ENCODE results near the gene PSEN1. TPM values are rescaled to one million over a fixed set of nuclear protein-coding genes. Genes with fewer than 3 reads are reported as not detected.

The PSEN1 gene
- polyA plus RNA-seq, 4 donors, result 24.4 to 138 (median 35.4) TPM

DNA sequence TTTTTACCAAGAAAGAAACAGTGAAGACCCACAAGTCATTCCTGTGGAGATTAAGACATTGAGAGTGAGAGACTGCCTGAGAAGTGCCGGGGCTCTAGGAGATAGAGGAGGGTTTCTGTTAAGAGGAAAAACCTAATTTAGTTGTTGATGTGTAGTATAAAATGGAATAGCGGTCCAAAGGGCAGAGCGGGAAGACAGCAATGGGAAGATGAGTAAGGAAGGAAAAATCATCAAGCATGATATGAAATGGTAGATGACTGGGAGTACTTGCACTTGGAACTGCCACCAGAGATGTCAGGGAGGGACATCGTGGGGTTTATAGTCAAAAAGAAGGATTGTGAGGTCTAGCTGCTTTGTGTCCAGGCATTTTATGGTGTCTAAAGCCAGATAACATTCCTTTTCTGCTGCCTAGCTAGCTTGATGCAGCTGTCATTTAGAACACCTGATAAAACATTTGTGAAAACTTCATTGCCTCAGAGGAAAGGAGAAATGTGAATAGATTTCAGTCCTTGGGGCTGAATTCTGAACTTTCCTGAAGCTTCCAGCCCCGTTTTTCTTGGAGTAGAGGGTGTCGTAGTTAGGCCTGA is 20.1 kb upstream of the PSEN1 start:
- FAIRE-seq (no peak), DNase-seq (peak in 1 of 2 donors; percentile 24)
- Histone ChIP-seq H3K36me3 (ENCODE audit: control insufficient read depth in 3 of 3, insufficient read depth in 2 of 3, low read depth in 1 of 3, low read length in 3 of 3) (peaks cover 9 to 37% (median 33%) of the 10 kb centered on the region in 3 donors), H3K27ac (ENCODE audit: low read depth in 1 of 3, low read length in 2 of 3) (no peak overlapping the region), H3K9me3 (ENCODE audit: control insufficient read depth in 2 of 2, insufficient read depth in 1 of 2, low read depth in 1 of 2, low read length in 1 of 2) (no peaks in the 10 kb centered on the region), H3K4me1 (ENCODE audit: control insufficient read depth in 3 of 3, insufficient read depth in 2 of 3, low read depth in 1 of 3, low read length in 2 of 3) (no peaks in the 10 kb centered on the region), H3K27me3 (ENCODE audit: control insufficient read depth in 3 of 3, insufficient read depth in 3 of 3, low read length in 3 of 3) (no peaks in the 10 kb centered on the region), H3K4me3 (ENCODE audit: low read depth in 1 of 3, low read length in 3 of 3) (no peak overlapping the region)
- 72 to 85% (median 81%) methylated on average over 6 of the region's 6 CpGs for WGBS, 3 donors

DNA sequence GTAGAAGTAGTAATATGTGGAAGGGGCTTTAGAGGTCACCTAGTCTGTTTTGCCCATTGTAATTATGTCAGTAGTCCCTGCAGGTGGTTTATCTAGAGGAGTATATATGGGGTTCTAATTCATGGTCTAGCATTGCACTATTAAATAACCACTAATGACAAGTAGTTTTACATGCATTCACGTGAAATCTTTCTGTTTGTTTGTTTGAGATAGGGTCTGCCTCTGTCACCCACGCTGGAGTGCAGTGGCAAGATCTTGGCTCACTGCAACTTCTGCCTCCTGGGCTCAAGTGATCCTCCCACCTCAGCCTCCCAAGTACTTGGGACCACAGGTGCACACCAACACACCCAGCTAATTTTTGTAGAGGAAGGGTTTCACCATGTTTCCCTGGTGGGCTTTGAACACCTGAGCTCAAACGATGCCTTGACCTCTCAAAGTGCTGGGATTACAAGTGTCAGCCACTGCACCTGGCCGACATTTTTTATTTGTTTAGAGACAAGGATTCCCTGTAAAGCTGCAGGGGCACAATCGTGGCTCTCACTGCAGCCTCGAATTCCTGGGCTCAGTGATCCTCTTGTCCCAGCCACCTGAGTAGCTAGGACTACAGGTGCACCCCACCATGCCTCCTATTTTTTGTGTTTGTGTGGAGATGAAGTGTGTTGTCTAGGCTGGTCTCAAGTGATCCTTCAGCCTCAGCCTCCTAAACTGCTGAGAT is 12.0 kb upstream of the PSEN1 start:
- FAIRE-seq (no peak), DNase-seq (no peak)
- Histone ChIP-seq H3K4me3 (ENCODE audit: low read depth in 1 of 3, low read length in 3 of 3) (no peak overlapping the region), H3K36me3 (ENCODE audit: control insufficient read depth in 3 of 3, insufficient read depth in 2 of 3, low read depth in 1 of 3, low read length in 3 of 3) (peaks cover 2 to 15% (median 6%) of the 10 kb centered on the region in 3 donors), H3K27me3 (ENCODE audit: control insufficient read depth in 3 of 3, insufficient read depth in 3 of 3, low read length in 3 of 3) (no peaks in the 10 kb centered on the region), H3K4me1 (ENCODE audit: control insufficient read depth in 3 of 3, insufficient read depth in 2 of 3, low read depth in 1 of 3, low read length in 2 of 3) (no peaks in the 10 kb centered on the region), H3K9me3 (ENCODE audit: control insufficient read depth in 2 of 2, insufficient read depth in 1 of 2, low read depth in 1 of 2, low read length in 1 of 2) (no peaks in the 10 kb centered on the region), H3K27ac (ENCODE audit: low read depth in 1 of 3, low read length in 2 of 3) (no peak overlapping the region)
- WGBS, 3 donors, result 72 to 80% (median 78%) methylated on average over 6 of the region's 6 CpGs

DNA sequence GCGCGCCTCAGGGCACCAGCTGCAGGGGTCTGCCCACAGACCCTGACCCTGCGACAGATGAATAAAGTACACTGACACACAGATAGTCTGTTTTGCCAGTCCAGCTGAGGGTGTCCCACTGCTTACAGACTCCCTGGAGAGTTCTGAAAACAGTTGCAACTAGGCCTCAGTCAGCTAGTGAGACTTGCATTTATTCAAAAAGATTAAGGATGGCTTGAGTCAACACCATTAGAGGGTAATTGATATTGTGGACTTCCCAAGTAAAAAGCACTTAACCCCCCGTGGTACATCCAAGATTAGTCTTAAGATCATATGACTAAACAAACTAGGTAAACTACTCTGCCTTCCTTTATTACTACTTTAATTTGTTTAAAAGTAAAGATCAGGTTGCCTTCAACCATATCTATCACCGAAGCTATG is 11.1 kb upstream of the PSEN1 start:
- no peaks in the 10 kb centered on the region for H3K9me3 ChIP-seq (ENCODE audit: control insufficient read depth in 2 of 2, insufficient read depth in 1 of 2, low read depth in 1 of 2, low read length in 1 of 2)
- DNase-seq, result no peak
- no peaks in the 10 kb centered on the region for H3K27me3 ChIP-seq (ENCODE audit: control insufficient read depth in 3 of 3, insufficient read depth in 3 of 3, low read length in 3 of 3)
- H3K27ac ChIP-seq (ENCODE audit: low read depth in 1 of 3, low read length in 2 of 3), result no peak overlapping the region
- no peak for FAIRE-seq
- WGBS, 3 donors, result 75 to 83% (median 78%) methylated on average over 5 of the region's 5 CpGs
- H3K36me3 ChIP-seq (ENCODE audit: control insufficient read depth in 3 of 3, insufficient read depth in 2 of 3, low read depth in 1 of 3, low read length in 3 of 3), result peaks cover 2 to 14% (median 2%) of the 10 kb centered on the region in 3 donors
- no peak overlapping the region for H3K4me3 ChIP-seq (ENCODE audit: low read depth in 1 of 3, low read length in 3 of 3)
- no peaks in the 10 kb centered on the region for H3K4me1 ChIP-seq (ENCODE audit: control insufficient read depth in 3 of 3, insufficient read depth in 2 of 3, low read depth in 1 of 3, low read length in 2 of 3)

DNA sequence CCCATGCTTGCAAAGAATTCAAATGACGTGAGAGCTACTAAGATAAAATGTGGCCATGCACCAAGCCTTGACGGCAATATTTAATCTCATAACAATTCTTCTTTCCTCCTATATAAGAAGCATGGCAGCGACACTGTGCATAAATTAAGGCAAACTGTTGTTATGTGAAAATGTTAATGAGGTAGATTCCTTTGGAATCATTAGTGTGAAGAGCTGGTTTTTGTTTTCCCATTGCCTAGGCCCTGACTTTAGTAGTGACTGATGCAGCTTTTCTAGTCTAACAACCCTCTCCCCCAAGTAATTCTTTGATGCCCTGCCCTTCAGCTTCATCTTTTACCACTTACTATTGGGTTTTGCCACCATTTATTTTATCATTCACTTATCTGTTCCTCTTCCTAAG is 10.6 kb upstream of the PSEN1 start:
- Histone ChIP-seq H3K27ac (ENCODE audit: low read depth in 1 of 3, low read length in 2 of 3) (no peak overlapping the region), H3K4me1 (ENCODE audit: control insufficient read depth in 3 of 3, insufficient read depth in 2 of 3, low read depth in 1 of 3, low read length in 2 of 3) (no peaks in the 10 kb centered on the region), H3K4me3 (ENCODE audit: low read depth in 1 of 3, low read length in 3 of 3) (no peak overlapping the region), H3K27me3 (ENCODE audit: control insufficient read depth in 3 of 3, insufficient read depth in 3 of 3, low read length in 3 of 3) (no peaks in the 10 kb centered on the region), H3K36me3 (ENCODE audit: control insufficient read depth in 3 of 3, insufficient read depth in 2 of 3, low read depth in 1 of 3, low read length in 3 of 3) (peaks cover 2 to 14% (median 2%) of the 10 kb centered on the region in 3 donors), H3K9me3 (ENCODE audit: control insufficient read depth in 2 of 2, insufficient read depth in 1 of 2, low read depth in 1 of 2, low read length in 1 of 2) (no peaks in the 10 kb centered on the region)
- WGBS, 3 donors, result 91 to 96% (median 94%) methylated on average over 3 of the region's 3 CpGs
- FAIRE-seq (no peak), DNase-seq (no peak)

DNA sequence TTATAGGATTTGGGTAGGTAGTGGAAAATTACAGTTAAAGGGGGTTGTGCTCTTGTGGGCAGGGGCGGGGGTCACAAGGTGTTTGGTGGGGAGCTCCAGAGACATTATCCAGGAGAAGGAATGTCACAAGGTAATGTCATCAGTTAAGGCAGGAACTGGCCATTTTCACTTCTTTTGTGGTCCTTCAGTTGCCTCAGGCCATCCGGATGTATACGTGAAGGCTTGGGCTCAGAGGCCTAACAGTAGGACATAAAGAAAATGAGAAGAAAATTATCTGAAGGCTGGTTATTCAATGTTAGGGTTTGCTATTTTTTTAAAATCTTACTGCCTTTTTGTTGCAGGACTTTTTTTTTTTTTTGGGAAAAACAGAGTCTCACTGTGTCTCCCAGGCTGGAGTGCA is 2.5 kb upstream of the PSEN1 start:
- WGBS, 3 donors, result 95 to 100% (median 95%) methylated on average over 3 of the region's 3 CpGs
- H3K4me1 ChIP-seq (ENCODE audit: control insufficient read depth in 3 of 3, insufficient read depth in 2 of 3, low read depth in 1 of 3, low read length in 2 of 3), result peaks cover 0 to 11% (median 3%) of the 10 kb centered on the region in 3 donors
- FAIRE-seq, result no peak
- H3K27ac ChIP-seq (ENCODE audit: low read depth in 1 of 3, low read length in 2 of 3), result no peak overlapping the region
- H3K27me3 ChIP-seq (ENCODE audit: control insufficient read depth in 3 of 3, insufficient read depth in 3 of 3, low read length in 3 of 3), result no peaks in the 10 kb centered on the region
- peaks cover 0 to 3% (median 0%) of the 10 kb centered on the region in 3 donors for H3K36me3 ChIP-seq (ENCODE audit: control insufficient read depth in 3 of 3, insufficient read depth in 2 of 3, low read depth in 1 of 3, low read length in 3 of 3)
- no peak overlapping the region for H3K4me3 ChIP-seq (ENCODE audit: low read depth in 1 of 3, low read length in 3 of 3)
- DNase-seq, result no peak
- peaks cover 0 to 16% of the 10 kb centered on the region in 2 donors for H3K9me3 ChIP-seq (ENCODE audit: control insufficient read depth in 2 of 2, insufficient read depth in 1 of 2, low read depth in 1 of 2, low read length in 1 of 2)

DNA sequence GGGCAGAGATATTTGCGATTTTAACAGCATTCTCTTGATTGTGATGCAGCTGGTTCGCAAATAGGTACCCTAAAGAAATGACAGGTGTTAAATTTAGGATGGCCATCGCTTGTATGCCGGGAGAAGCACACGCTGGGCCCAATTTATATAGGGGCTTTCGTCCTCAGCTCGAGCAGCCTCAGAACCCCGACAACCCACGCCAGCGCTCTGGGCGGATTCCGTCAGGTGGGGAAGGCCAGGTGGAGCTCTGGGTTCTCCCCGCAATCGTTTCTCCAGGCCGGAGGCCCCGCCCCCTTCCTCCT is 271 bp upstream of the PSEN1 start:
- peaks cover 0 to 16% of the 10 kb centered on the region in 2 donors for H3K9me3 ChIP-seq (ENCODE audit: control insufficient read depth in 2 of 2, insufficient read depth in 1 of 2, low read depth in 1 of 2, low read length in 1 of 2)
- H3K4me3 ChIP-seq (ENCODE audit: low read depth in 1 of 3, low read length in 3 of 3), result peak overlapping the region; percentile 72 to 98 (median 86)
- WGBS, 3 donors, result 1 to 2% (median 2%) methylated on average over 16 of the region's 16 CpGs
- H3K36me3 ChIP-seq (ENCODE audit: control insufficient read depth in 3 of 3, insufficient read depth in 2 of 3, low read depth in 1 of 3, low read length in 3 of 3), result peaks cover 0 to 8% (median 0%) of the 10 kb centered on the region in 3 donors
- peak overlapping the region; percentile 97 to 99 (median 98) for H3K27ac ChIP-seq (ENCODE audit: low read depth in 1 of 3, low read length in 2 of 3)
- FAIRE-seq (no peak), DNase-seq (no peak)
- H3K4me1 ChIP-seq (ENCODE audit: control insufficient read depth in 3 of 3, insufficient read depth in 2 of 3, low read depth in 1 of 3, low read length in 2 of 3), result peaks cover 0 to 17% (median 3%) of the 10 kb centered on the region in 3 donors
- H3K27me3 ChIP-seq (ENCODE audit: control insufficient read depth in 3 of 3, insufficient read depth in 3 of 3, low read length in 3 of 3), result no peaks in the 10 kb centered on the region

DNA sequence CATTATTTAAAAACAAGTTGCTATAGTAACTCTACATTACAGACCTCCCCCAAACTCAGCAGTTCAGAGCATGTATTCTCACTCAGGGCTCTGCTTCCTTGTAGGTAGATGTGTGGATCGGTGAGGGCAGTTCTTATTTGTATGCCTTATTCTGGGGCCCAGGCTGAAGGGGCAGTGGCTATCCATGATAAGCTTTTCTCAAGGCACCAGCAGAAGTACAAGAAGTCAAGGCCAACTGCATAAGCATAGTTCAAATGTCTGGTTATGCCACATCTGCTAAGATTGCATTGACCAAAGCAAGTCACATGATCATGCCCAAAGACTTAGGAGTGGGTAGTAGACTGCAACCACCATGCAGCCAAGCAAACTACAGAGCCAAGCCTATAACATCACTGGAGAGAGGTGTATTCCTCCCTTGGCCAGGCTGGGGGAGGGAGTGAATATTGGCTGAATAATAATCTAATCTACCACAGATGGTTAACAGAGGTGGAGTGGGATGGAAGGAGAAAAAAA is 4.6 kb downstream of the PSEN1 start:
- Histone ChIP-seq H3K27me3 (ENCODE audit: control insufficient read depth in 3 of 3, insufficient read depth in 3 of 3, low read length in 3 of 3) (no peaks in the 10 kb centered on the region), H3K4me3 (ENCODE audit: low read depth in 1 of 3, low read length in 3 of 3) (no peak overlapping the region), H3K36me3 (ENCODE audit: control insufficient read depth in 3 of 3, insufficient read depth in 2 of 3, low read depth in 1 of 3, low read length in 3 of 3) (peaks cover 0 to 19% (median 0%) of the 10 kb centered on the region in 3 donors), H3K27ac (ENCODE audit: low read depth in 1 of 3, low read length in 2 of 3) (peak overlapping the region in 1 of 3 donors; percentile 54), H3K4me1 (ENCODE audit: control insufficient read depth in 3 of 3, insufficient read depth in 2 of 3, low read depth in 1 of 3, low read length in 2 of 3) (peaks cover 0 to 16% (median 3%) of the 10 kb centered on the region in 3 donors), H3K9me3 (ENCODE audit: control insufficient read depth in 2 of 2, insufficient read depth in 1 of 2, low read depth in 1 of 2, low read length in 1 of 2) (no peaks in the 10 kb centered on the region)
- peak in 1 of 2 donors; percentile 50 for DNase-seq
- 85 to 96% (median 96%) methylated on average over 1 of the region's 1 CpG for WGBS, 3 donors
- FAIRE-seq, result no peak

DNA sequence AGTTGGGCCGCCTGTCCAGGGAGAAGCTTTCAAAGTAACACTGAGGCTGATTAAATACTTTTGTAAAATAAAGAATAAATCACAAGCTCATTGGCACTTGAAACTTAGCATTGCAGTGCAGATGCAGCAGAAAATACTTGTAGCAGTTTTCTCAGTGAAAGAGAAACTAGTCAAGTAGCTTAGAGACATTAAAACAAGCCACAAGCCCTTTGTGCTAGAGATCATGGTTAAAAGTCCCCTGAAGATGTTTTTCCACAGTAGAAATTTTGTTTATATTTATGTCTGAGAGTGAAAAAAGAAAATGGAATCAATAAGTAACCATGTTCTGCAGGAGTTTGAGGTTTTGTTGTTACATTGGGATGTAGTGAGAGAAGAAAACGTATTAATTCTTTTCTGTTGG is 5.9 kb downstream of the PSEN1 start:
- H3K4me1 ChIP-seq (ENCODE audit: control insufficient read depth in 3 of 3, insufficient read depth in 2 of 3, low read depth in 1 of 3, low read length in 2 of 3), result peaks cover 0 to 13% (median 3%) of the 10 kb centered on the region in 3 donors
- no peaks in the 10 kb centered on the region for H3K9me3 ChIP-seq (ENCODE audit: control insufficient read depth in 2 of 2, insufficient read depth in 1 of 2, low read depth in 1 of 2, low read length in 1 of 2)
- no peaks in the 10 kb centered on the region for H3K27me3 ChIP-seq (ENCODE audit: control insufficient read depth in 3 of 3, insufficient read depth in 3 of 3, low read length in 3 of 3)
- FAIRE-seq (no peak), DNase-seq (no peak)
- peak overlapping the region in 1 of 3 donors; percentile 13 for H3K27ac ChIP-seq (ENCODE audit: low read depth in 1 of 3, low read length in 2 of 3)
- WGBS, 3 donors, result 70 to 80% (median 80%) methylated on average over 2 of the region's 2 CpGs
- peaks cover 0 to 22% (median 2%) of the 10 kb centered on the region in 3 donors for H3K36me3 ChIP-seq (ENCODE audit: control insufficient read depth in 3 of 3, insufficient read depth in 2 of 3, low read depth in 1 of 3, low read length in 3 of 3)
- no peak overlapping the region for H3K4me3 ChIP-seq (ENCODE audit: low read depth in 1 of 3, low read length in 3 of 3)
